ENCODE data around the gene AFF3. TPM values are rescaled to one million over a fixed set of nuclear protein-coding genes. Genes with fewer than 3 reads are reported as not detected.

The AFF3 gene
- total RNA-seq, 2 experiments from 2014 or later: 3.1 to 3.5 TPM

GRCh38 chr2:99944019-99944418 is 198.4 kb downstream of the AFF3 start:
- H3K4me3 Mint-ChIP-seq: no peak overlapping the region
- no peak overlapping the region for H3K27ac Mint-ChIP-seq
- no peak for TF ChIP-seq CTCF (IDR thresholded peaks at IDR 0.05)
- no peaks in the 10 kb centered on the region for H3K27me3 Mint-ChIP-seq
- no peaks in the 10 kb centered on the region for H3K9me3 Mint-ChIP-seq
- ChIA-PET POLR2A (no interaction called here), CTCF (no interaction called here)
- DNase-seq: no peak
- H3K4me1 Mint-ChIP-seq (ENCODE audit: low read depth): no peaks in the 10 kb centered on the region
- no peaks in the 10 kb centered on the region for H3K36me3 Mint-ChIP-seq (ENCODE audit: low read depth)
- ATAC-seq: no peak
- intact Hi-C loops (cut with micrococcal nuclease): no loop called here

- Mint-ChIP-seq H3K4me1 (ENCODE audit: low read depth) (no peaks in the 10 kb centered on the region), H3K9me3 (no peaks in the 10 kb centered on the region), H3K36me3 (ENCODE audit: low read depth) (no peaks in the 10 kb centered on the region), H3K27ac (no peak overlapping the region), H3K27me3 (no peaks in the 10 kb centered on the region), H3K4me3 (no peak overlapping the region)
- no peak for ATAC-seq
- ChIA-PET POLR2A (no interaction called here), CTCF (no interaction called here)
- intact Hi-C loops (cut with micrococcal nuclease): no loop called here
- DNase-seq: no peak
- TF ChIP-seq CTCF (IDR thresholded peaks at IDR 0.05): no peak
Measured at GRCh38 chr2:99942561-99943347, 199.6 kb downstream of the AFF3 start.

GRCh38 chr2:99940963-99941362 is 201.4 kb downstream of the AFF3 start:
- ChIA-PET CTCF (no interaction called here), POLR2A (no interaction called here)
- H3K27ac Mint-ChIP-seq: no peak overlapping the region
- intact Hi-C loops (cut with micrococcal nuclease): no loop called here
- TF ChIP-seq CTCF (IDR thresholded peaks at IDR 0.05): no peak
- no peaks in the 10 kb centered on the region for H3K4me1 Mint-ChIP-seq (ENCODE audit: low read depth)
- H3K4me3 Mint-ChIP-seq: no peak overlapping the region
- no peaks in the 10 kb centered on the region for H3K9me3 Mint-ChIP-seq
- ATAC-seq (no peak), DNase-seq (no peak)
- no peaks in the 10 kb centered on the region for H3K27me3 Mint-ChIP-seq
- no peaks in the 10 kb centered on the region for H3K36me3 Mint-ChIP-seq (ENCODE audit: low read depth)

GRCh38 chr2:99939135-99939534 is 203.3 kb downstream of the AFF3 start:
- H3K9me3 Mint-ChIP-seq: no peaks in the 10 kb centered on the region
- H3K4me3 Mint-ChIP-seq: no peak overlapping the region
- CTCF ChIA-PET: no interaction called here
- DNase-seq: no peak
- no peaks in the 10 kb centered on the region for H3K27me3 Mint-ChIP-seq
- H3K4me1 Mint-ChIP-seq (ENCODE audit: low read depth): no peaks in the 10 kb centered on the region
- POLR2A ChIA-PET: no interaction called here
- H3K27ac Mint-ChIP-seq: no peak overlapping the region
- intact Hi-C loops (cut with micrococcal nuclease): no loop called here
- no peaks in the 10 kb centered on the region for H3K36me3 Mint-ChIP-seq (ENCODE audit: low read depth)
- no peak for ATAC-seq
- TF ChIP-seq CTCF (IDR thresholded peaks at IDR 0.05): no peak

- ATAC-seq (no peak), DNase-seq (no peak)
- Mint-ChIP-seq H3K4me3 (no peak overlapping the region), H3K36me3 (ENCODE audit: low read depth) (peaks cover 2% of the 10 kb centered on the region), H3K27ac (no peak overlapping the region), H3K9me3 (no peaks in the 10 kb centered on the region), H3K27me3 (no peaks in the 10 kb centered on the region), H3K4me1 (ENCODE audit: low read depth) (no peaks in the 10 kb centered on the region)
- ChIA-PET POLR2A (no interaction called here), CTCF (no interaction called here)
- TF ChIP-seq CTCF (IDR thresholded peaks at IDR 0.05): no peak
- intact Hi-C loops (cut with micrococcal nuclease): no loop called here
Measured at GRCh38 chr2:99938250-99938649, 204.1 kb downstream of the AFF3 start.

Data from activated CD8-positive, alpha-beta T cell treated with anti-CD3 and anti-CD28 coated beads for 36 hours (primary cell).